Esophagus squamous epithelium (tissue), 4 donors: ENCODE data around the gene AKIRIN1.

Source experiments
- POLR2A ChIP-seq, 4 donors: fragments of 450-650 bp; IDR thresholded peaks; one replicate each; pipeline ENCODE4 v1.6.1; 2017; ENCODE audit warnings: antibody characterized with exemption in 4 of 4, mild to moderate bottlenecking in 4 of 4, moderate library complexity in 3 of 4
- TF ChIP-seq, protein P1 (sequence below), 6 experiments: fragments of 450-650 bp in 4 of 6; fragments of 200-600 bp in 2 of 6; sonication (generic) in 2 of 6; IDR thresholded peaks; one replicate each; pipeline ENCODE4 v1.5.1; 2016 to 2019; ENCODE audit warnings: antibody characterized with exemption in 6 of 6, mild to moderate bottlenecking in 4 of 6, moderate library complexity in 4 of 6

DNA sequence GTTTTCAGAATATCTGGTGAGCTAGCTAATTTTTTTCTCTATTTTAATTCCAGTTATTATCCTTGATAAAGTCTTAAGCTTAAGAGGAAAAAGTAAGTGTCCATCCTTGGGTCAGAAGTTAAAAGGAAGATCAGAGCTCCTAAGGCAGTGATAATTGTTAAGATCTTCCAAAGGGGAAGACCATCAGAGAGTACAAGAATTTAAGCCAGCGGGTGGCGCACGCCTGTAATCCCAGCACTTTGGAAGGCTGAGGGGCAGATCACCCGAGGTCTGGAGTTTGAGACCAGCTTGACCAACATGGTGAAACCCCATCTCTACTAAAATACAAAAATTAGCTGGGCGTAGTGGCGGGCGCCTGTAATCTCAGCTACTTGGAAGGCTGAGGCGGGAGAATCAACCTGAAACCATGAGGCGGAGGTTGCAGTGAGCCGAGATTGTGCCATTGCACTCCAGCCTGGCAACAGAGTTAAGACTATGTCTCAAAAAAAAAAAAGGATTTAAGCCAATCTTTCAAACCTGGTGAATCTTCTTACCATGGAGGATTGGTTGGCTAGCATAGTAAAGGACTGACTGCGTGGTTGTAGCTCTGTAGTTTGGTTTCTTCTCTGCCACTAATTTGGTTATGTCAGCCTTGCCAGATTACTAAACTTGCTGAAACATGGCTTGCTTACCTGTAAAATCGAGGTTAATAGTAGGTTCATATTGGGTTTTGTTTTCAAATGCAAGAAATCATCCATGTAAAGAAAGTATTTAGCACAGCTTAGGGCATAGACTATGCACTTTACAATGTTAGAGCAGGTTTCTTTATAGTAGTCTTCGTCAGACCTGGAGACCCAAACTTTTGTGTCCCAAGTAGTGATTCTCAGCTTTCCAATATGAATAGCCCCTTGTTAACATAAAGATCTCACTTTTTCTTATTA is 15.9 kb downstream of the AKIRIN1 start:
- TF ChIP-seq, protein P1, sequence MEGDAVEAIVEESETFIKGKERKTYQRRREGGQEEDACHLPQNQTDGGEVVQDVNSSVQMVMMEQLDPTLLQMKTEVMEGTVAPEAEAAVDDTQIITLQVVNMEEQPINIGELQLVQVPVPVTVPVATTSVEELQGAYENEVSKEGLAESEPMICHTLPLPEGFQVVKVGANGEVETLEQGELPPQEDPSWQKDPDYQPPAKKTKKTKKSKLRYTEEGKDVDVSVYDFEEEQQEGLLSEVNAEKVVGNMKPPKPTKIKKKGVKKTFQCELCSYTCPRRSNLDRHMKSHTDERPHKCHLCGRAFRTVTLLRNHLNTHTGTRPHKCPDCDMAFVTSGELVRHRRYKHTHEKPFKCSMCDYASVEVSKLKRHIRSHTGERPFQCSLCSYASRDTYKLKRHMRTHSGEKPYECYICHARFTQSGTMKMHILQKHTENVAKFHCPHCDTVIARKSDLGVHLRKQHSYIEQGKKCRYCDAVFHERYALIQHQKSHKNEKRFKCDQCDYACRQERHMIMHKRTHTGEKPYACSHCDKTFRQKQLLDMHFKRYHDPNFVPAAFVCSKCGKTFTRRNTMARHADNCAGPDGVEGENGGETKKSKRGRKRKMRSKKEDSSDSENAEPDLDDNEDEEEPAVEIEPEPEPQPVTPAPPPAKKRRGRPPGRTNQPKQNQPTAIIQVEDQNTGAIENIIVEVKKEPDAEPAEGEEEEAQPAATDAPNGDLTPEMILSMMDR (IDR thresholded peaks at IDR 0.05), result no peak
- TF ChIP-seq POLR2A (IDR thresholded peaks at IDR 0.05), result no peak
